ENCODE measurements around the gene SLC22A3. TPM values are rescaled to one million over a fixed set of nuclear protein-coding genes. Genes with fewer than 3 reads are reported as not detected.

Gene SLC22A3
- total RNA-seq, 4 donors from 2014 or later: 16.1 to 39.2 (median 28.1) TPM

DNA sequence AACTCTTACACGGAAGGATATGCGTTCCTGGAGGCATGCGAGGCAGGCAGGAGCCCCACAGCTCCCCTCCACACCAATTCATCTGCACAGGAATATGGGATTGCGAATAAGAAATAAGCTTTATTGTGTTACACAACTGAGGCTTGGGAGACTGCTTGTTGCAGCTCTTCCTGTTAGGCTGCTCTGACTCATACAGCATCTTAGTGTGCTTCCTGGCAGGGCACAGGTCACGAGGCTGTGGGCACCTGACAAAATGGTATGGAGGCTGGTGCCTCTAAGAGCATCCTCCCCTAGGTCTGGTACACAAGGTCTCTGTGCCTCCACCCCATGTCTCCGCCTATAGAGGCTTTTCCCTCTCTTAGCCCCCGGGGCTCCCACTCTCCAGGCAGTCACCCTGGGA is 6.8 kb downstream of the SLC22A3 start:
- Histone ChIP-seq H3K36me3 (no peaks in the 10 kb centered on the region), H3K4me3 (no peak overlapping the region), H3K9me3 (no peaks in the 10 kb centered on the region), H3K27ac (no peak overlapping the region), H3K27me3 (no peaks in the 10 kb centered on the region), H3K4me1 (no peaks in the 10 kb centered on the region)
- TF ChIP-seq POLR2A (IDR thresholded peaks at IDR 0.05): no peak
- TF ChIP-seq, protein P1, sequence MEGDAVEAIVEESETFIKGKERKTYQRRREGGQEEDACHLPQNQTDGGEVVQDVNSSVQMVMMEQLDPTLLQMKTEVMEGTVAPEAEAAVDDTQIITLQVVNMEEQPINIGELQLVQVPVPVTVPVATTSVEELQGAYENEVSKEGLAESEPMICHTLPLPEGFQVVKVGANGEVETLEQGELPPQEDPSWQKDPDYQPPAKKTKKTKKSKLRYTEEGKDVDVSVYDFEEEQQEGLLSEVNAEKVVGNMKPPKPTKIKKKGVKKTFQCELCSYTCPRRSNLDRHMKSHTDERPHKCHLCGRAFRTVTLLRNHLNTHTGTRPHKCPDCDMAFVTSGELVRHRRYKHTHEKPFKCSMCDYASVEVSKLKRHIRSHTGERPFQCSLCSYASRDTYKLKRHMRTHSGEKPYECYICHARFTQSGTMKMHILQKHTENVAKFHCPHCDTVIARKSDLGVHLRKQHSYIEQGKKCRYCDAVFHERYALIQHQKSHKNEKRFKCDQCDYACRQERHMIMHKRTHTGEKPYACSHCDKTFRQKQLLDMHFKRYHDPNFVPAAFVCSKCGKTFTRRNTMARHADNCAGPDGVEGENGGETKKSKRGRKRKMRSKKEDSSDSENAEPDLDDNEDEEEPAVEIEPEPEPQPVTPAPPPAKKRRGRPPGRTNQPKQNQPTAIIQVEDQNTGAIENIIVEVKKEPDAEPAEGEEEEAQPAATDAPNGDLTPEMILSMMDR (IDR thresholded peaks at IDR 0.05): no peak
- DNase-seq: no peak
- intact Hi-C loops (cut with DNase I; ENCODE audit: low total_unique reads): no loop called here

DNA sequence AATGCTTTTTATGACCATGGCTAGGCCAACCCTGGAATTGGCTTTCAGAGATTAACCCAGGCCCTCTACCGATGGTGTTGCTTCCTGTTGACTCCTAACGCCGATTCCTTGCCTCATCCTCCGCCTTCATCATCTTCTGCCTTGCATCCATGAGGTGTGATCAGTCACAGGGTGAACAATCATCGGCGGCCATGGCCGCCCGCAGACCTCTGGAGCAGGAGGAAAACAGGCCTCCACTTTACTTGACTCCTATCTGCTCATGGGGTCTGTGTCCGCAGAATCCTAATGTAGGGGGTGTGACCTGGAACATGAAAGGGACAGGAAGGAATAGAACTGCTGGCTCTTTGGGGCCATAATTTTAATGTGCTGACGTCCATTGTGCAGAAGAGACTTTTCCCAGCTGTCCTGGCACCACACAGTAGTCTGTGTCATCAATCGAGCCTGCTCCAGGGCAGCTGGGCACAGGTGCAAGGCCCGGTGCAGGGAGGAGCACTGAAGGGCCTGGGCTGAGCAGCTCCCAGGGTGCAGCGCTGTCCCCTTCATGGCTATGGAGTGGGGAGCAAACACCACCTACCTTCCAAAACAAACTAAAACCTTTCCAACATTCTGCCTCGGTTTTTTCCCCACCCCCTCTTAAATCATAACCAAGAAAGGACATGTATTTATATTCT is 8.0 kb downstream of the SLC22A3 start:
- H3K4me1 ChIP-seq: no peaks in the 10 kb centered on the region
- no peak for DNase-seq
- intact Hi-C loops (cut with DNase I; ENCODE audit: low total_unique reads): no loop called here
- no peaks in the 10 kb centered on the region for H3K9me3 ChIP-seq
- H3K4me3 ChIP-seq: no peak overlapping the region
- H3K27me3 ChIP-seq: no peaks in the 10 kb centered on the region
- no peak overlapping the region for H3K27ac ChIP-seq
- H3K36me3 ChIP-seq: no peaks in the 10 kb centered on the region
- TF ChIP-seq POLR2A (IDR thresholded peaks at IDR 0.05): no peak
- TF ChIP-seq, protein P1 (IDR thresholded peaks at IDR 0.05): no peak

DNA sequence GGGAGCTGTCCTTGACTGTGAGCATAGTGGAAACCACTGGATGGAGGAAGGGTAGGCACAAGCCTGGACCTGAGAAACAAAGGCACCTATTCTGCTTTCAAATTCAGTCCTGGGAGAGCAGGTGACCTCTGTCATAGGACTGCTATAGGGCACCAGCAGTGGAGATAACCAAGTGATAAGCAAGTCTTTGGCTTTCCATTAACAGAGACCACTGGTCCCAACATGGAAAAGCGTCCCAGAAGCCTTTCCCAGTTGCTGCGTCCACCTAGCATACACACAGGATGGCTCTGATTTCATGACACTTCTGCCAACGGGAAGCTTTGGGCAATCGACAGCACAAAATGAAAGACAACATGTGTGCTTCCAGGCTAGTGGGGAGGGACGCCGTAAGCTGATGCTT is 8.9 kb downstream of the SLC22A3 start:
- intact Hi-C loops (cut with DNase I; ENCODE audit: low total_unique reads): no loop called here
- no peak overlapping the region for H3K4me3 ChIP-seq
- H3K27me3 ChIP-seq: no peaks in the 10 kb centered on the region
- H3K36me3 ChIP-seq: no peaks in the 10 kb centered on the region
- DNase-seq: no peak
- H3K27ac ChIP-seq: no peak overlapping the region
- TF ChIP-seq, protein P1 (IDR thresholded peaks at IDR 0.05): no peak
- no peak for TF ChIP-seq POLR2A (IDR thresholded peaks at IDR 0.05)
- no peaks in the 10 kb centered on the region for H3K4me1 ChIP-seq
- no peaks in the 10 kb centered on the region for H3K9me3 ChIP-seq

DNA sequence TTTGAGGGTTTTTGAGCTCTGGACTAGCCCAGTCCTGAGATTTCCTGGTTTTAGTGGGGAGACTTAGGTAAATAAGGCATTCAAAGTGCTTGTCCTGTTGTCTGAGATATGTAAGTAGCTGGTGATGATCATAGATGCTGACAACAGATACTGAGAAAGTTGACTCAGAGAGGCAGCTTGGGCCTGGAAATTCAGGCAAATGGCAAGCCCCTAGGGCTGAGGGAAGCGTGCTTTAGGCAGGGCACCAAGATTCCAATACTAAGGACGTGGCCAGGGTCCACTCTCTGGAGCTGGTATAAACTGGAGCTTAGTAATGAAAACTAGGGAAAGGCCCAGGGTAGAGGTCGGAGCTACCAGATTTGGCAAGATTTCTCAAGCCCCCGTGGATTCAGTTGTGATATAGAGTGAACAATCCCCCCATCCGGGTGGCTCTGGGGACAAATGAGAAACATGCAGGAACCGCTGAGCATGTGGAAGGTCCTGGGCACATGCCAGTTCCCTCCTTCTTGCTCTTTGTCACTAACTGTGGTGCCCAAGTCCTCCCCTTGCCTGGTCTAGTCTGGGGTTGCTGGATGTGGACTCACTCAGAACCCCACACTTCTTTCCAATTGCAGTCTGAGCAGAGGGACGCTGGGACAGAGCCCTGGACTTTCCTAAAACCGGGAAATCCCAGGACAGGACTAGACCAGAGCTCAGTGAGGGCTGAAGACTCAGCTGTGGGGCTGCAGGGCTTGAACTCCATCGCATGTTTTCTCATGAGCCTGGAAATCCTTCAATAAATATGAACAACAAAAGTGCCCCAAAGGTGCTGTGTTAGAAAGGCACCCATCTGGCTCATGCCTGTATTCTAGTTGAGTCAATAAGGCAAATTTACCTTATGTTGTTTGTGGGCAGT is 10.3 kb downstream of the SLC22A3 start:
- TF ChIP-seq POLR2A (IDR thresholded peaks at IDR 0.05): no peak
- TF ChIP-seq, protein P1 (IDR thresholded peaks at IDR 0.05): no peak
- no peaks in the 10 kb centered on the region for H3K27me3 ChIP-seq
- intact Hi-C loops (cut with DNase I; ENCODE audit: low total_unique reads): no loop called here
- H3K27ac ChIP-seq: no peak overlapping the region
- no peaks in the 10 kb centered on the region for H3K36me3 ChIP-seq
- no peak overlapping the region for H3K4me3 ChIP-seq
- no peak for DNase-seq
- no peaks in the 10 kb centered on the region for H3K9me3 ChIP-seq
- no peaks in the 10 kb centered on the region for H3K4me1 ChIP-seq

DNA sequence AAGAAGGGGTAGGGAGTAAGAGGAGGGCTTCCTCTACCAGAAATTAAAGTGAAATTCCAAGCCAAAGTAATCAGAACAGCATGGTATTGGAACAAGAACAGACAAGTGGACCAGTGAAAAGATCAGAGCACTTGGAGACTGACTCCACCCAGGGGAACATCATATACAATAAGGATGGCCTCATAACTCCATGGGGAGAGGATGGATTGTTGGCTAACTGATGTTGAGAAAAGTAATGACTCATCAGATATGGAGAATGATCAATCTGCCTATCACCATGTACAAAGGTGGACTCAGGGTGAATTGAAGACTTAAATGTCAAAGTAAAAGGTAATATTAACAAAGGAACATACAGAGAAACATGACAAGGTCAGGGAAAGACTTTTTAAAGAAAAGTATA is 12.8 kb downstream of the SLC22A3 start:
- intact Hi-C loops (cut with DNase I; ENCODE audit: low total_unique reads): no loop called here
- TF ChIP-seq POLR2A (IDR thresholded peaks at IDR 0.05): no peak
- TF ChIP-seq, protein P1 (IDR thresholded peaks at IDR 0.05): no peak
- Histone ChIP-seq H3K27ac (no peak overlapping the region), H3K4me1 (no peaks in the 10 kb centered on the region), H3K36me3 (no peaks in the 10 kb centered on the region), H3K27me3 (no peaks in the 10 kb centered on the region), H3K4me3 (no peak overlapping the region), H3K9me3 (no peaks in the 10 kb centered on the region)
- no peak for DNase-seq

Data from uterus (tissue), 4 donors.